Astrocyte (in vitro differentiated cells and primary cell): ENCODE data around the gene FSTL3.

ENCODE experiments used
- CTCF ChIP-seq: IDR thresholded peaks from 2 replicates; pipeline ENCODE4 v1.5.1; 2011; ENCODE audit warnings: low read depth, mild to moderate bottlenecking, inconsistent platforms, low read length, moderate library complexity; ENCODE audit not compliant: insufficient read depth
- EZH2 ChIP-seq: IDR thresholded peaks from 2 replicates; pipeline ENCODE4 v1.6.1; 2012; ENCODE audit warnings: mild to moderate bottlenecking, low read length, inconsistent platforms; ENCODE audit not compliant: insufficient read depth

- TF ChIP-seq CTCF (no peak), EZH2 (no peak)
Measured at GRCh38 chr19:658059-658839, 17.9 kb upstream of the FSTL3 start.
